Ammon's horn (tissue), 1 donor: ENCODE measurements around the gene STARD3NL.
"Not testable (repeated sequence)": the region's sequence is repeated elsewhere in the genome, so short reads cannot be mapped to it uniquely, and the experiment has no call there.

ENCODE experiments used
- DNase-seq: peaks from one replicate; pipeline ENCODE4 v3.0.0-alpha.2; 2016; ENCODE audit warnings: low spot score

The STARD3NL gene

GRCh38 chr7:38178004-38178694, at the start of gene STARD3NL:
STARD3NL (plus strand) TSS chr7:38178245; CDS start chr7:38207505, 29,260 bp downstream.
- peak; percentile 100 for DNase-seq

- no peak for DNase-seq
Observed at GRCh38 chr7:38129162-38129561, 48.9 kb upstream of the STARD3NL start.

- no peak for DNase-seq
Observed at GRCh38 chr7:38129579-38129978, 48.5 kb upstream of the STARD3NL start.

- no peak for DNase-seq
Observed at GRCh38 chr7:38138171-38138570, 39.9 kb upstream of the STARD3NL start.

GRCh38 chr7:38141187-38141586, 36.9 kb upstream of the STARD3NL start:
- no peak for DNase-seq

DNA sequence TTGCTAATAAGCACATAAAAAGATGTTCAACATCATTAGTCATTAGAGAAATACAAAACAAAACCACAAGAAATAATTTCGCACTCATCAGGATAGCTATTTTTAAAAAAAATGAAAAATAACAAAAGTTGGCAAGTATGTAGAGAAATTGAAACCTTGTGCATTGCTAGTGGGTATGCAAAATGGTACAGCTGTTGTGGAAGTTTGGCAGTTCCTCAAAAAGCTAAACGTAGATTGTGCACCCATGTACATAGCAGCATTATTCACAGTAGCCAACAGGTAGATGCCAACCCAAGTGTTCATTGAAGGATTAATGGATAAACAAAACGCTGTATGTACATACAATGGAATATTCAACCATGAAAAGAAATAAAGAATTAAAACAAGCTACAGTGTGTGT, 35.3 kb upstream of the STARD3NL start:
- DNase-seq, result no peak

DNA sequence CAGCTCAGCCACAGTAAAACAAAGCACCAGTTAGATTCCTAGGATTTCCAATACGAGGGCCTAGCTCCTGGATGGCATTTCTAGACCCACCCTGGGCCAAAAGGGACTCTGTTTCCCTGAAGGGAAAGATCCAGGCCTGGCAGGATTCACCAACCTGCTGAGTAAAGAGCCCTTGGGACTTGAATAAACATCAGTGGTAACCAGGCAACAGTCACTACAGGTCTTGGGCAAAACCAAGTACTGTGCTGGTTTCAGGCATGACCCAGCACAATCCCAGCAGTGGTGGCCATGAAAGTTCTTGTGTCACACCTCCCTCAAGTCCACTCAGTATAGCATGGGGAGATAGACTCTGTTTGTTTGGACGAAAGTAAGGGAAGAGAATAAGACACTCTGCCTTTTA, 31.0 kb upstream of the STARD3NL start:
- no peak for DNase-seq

- DNase-seq, result no peak
Observed at GRCh38 chr7:38151556-38151955, 26.5 kb upstream of the STARD3NL start.

GRCh38 chr7:38153515-38153914, 24.5 kb upstream of the STARD3NL start:
- no peak for DNase-seq

DNA sequence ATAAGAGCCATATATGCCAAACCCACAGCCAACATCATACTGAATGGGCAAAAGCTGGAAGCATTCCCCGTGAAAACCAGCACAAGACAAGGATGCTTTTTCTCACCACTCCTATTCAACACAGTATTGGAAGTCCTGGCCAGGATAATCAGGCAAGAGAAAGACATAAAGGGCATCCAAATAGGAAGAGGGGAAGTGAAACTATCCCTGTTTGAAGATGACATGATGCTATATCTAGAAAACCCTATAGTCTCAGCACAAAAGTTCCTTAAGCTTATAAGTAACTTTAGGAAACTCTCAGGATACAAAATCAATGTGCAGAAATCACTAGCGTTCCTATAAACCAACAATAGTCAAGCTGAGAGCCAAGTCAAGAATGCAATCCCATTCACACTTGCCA, 23.8 kb upstream of the STARD3NL start:
- no peak for DNase-seq

DNA sequence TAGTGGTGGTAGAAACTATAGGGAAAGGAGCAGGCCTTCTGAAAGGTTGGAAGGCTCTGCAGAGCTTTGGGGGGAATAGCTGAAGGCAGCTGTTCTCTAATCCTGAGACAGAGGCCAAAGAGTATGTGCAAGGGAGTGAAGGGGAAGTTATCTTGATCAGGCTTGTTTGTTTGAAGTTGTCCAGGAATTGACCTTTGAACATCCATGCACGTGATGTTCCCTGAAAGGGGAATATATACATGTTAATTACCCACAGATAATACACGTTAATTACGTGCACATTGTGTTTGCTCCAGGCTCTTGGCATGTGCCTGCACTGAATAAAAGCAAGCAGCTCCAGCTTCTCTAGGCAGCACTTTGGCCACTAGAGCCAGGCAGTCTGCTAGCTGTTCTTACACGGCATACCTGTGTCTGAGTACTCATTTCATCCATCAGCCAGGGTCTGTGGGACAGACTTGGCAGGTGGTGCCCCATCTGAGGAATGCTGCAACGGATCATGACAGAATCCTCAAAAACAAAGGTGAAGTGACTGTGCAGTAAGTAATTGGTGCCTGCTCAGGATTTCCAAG, 18.0 kb upstream of the STARD3NL start:
- no peak for DNase-seq

- no peak for DNase-seq
Observed at GRCh38 chr7:38162036-38162435, 16.0 kb upstream of the STARD3NL start.

GRCh38 chr7:38163671-38164070, 14.4 kb upstream of the STARD3NL start:
- DNase-seq, result no peak

DNA sequence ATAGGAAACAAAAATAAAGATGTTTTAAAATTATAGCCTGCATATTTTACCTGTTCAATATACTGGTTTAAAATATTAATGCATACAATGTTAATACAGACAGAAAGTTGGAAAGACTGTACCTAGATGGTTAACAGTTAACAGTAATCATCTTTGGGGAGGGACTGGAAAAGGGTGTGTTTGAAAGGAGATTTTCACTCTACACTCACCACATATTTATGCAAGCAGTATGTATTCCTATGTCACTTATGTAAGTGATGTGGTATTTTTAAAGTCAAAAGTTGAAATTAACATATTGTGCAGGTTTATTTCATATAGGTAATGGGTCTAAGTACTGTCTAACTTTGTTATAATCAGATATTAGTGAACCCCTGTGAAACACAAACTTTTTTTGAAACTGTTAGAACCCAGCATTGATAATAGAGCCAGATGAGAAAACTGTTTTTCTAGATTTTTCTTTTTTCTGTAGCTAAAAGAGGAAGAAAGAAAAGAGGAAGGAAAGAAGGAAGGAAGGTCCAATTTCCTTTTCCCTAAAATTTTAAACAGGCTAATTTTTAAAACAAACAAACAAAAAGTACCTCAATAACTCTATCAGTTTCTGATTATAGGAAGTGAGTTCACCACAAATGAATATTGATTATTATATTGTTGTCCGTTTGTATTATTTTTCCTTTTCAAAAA, 9.0 kb upstream of the STARD3NL start:
- no peak for DNase-seq

- no peak for DNase-seq
Observed at GRCh38 chr7:38169847-38170246, 8.2 kb upstream of the STARD3NL start.

DNA sequence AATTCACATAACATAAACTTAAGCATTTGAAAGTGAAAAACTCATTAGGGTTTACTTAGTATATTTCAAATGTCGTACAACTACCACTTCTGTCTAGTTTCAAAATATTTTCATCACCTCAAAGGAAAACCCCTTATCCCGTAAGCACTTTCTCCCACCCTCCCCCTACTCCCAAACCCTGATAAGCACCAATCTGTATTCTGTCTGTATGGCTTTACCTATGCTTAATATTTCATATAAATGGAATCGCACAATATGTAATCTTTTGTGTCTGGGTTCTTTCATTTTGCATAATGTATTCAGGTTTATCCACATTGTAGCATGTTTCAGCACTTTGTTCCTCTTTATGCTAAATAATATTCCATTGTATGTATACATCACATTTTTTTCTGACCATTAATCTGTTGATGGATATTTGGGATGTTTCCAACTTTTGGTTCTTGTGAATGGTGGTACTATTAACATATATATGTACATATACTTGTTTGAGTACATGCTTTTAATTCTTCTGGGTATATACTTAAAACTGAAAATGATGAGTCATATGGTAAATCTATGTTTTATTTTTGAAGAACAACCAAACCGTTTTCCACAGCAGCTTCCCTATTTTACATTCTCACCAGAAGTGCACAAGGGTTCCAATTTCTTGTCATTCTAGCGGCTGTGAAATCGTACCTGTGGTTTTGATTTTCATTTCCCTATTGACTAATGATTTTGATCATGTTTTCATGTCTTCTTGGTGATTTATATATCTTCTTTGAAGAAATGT, 6.2 kb upstream of the STARD3NL start:
- no peak for DNase-seq

GRCh38 chr7:38175547-38175946, 2.5 kb upstream of the STARD3NL start:
- DNase-seq, result not testable (repeated sequence)

GRCh38 chr7:38177621-38178003, 433 bp upstream of the STARD3NL start:
- no peak for DNase-seq

- no peak for DNase-seq
Observed at GRCh38 chr7:38178695-38179344, 775 bp downstream of the STARD3NL start.

GRCh38 chr7:38179776-38180226, 1.8 kb downstream of the STARD3NL start:
- DNase-seq, result no peak

- DNase-seq, result no peak
Observed at GRCh38 chr7:38181111-38181510, 3.1 kb downstream of the STARD3NL start.

DNA sequence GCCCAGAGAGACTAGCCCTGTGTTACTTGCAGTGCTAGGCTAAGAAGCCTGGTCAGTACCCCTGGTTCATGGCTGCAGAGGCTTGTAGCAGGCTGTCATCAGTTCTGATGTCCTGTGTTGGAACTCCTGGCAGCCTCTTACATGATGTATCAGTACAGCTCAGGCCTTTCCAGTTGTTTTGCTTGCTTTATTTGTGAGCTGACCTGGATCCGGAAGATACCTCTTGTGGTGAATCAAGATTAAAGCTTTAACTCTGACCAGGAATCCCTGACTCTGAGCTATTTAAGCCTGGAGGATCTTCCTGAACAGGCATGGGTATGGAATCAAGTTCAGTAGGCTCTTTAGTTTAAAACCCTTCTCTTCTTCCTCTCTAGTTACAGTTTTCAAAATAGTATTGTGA, 4.4 kb downstream of the STARD3NL start:
- DNase-seq, result no peak
